Psoas muscle (tissue), 8 donors: Measurements from ENCODE around the gene KIF24. TPM values are rescaled to one million over a fixed set of nuclear protein-coding genes. Genes with fewer than 3 reads are reported as not detected.
"Not testable (repeated sequence)": the region's sequence is repeated elsewhere in the genome, so short reads cannot be mapped to it uniquely, and the experiment has no call there.

Source experiments
- ATAC-seq, 4 donors: fragments of 200-7000 bp; cut with Tn5 transposase; one replicate each; pipeline ENCODE4 v1.9.1; 2020; ENCODE audit warnings: moderate library complexity in 3 of 4, mild to moderate bottlenecking in 2 of 4
- DNase-seq, 2 donors: peaks; one replicate each; pipeline ENCODE4 v3.0.0-alpha.2; 2020
- H3K27ac ChIP-seq: fragments of 200-600 bp; one replicate; pipeline ENCODE4 v1.8.0; 2022
- H3K27me3 ChIP-seq, 3 donors: fragments of 200-600 bp in 1 of 3; one replicate each; pipeline versions ENCODE4 v1.6.1 to v1.8.0; 2013 to 2022; ENCODE audit warnings: low read length in 2 of 3, mild to moderate bottlenecking in 2 of 3, moderate library complexity in 1 of 3; ENCODE audit not compliant: insufficient read depth in 3 of 3
- H3K36me3 ChIP-seq, 2 donors: fragments of 200-600 bp in 1 of 2; one replicate each; pipeline versions ENCODE4 v1.6.1 to v1.8.0; 2013 to 2022; ENCODE audit warnings: low read depth in 1 of 2, mild to moderate bottlenecking in 1 of 2, moderate library complexity in 1 of 2; ENCODE audit not compliant: insufficient read depth in 1 of 2
- H3K4me1 ChIP-seq: fragments of 200-600 bp; one replicate; pipeline ENCODE4 v1.8.0; 2022
- H3K4me3 ChIP-seq: fragments of 200-600 bp; one replicate; pipeline ENCODE4 v1.8.0; 2022; ENCODE audit warnings: mild to moderate bottlenecking
- H3K9me3 ChIP-seq: fragments of 200-600 bp; one replicate; pipeline ENCODE4 v1.8.0; 2022
- CTCF ChIP-seq: fragments of 200-600 bp; IDR thresholded peaks from one replicate; pipeline ENCODE4 v1.8.0; 2022; ENCODE audit warnings: antibody characterized with exemption
- WGBS, 3 donors: extraction: QIAGEN DNeasy Blood & Tissue Kit; methylation state at CpG; one replicate each; pipeline versions ENCODE4 v1.1.6 to v1.1.7; 2013; 5-methylcytosine and 5-hydroxymethylcytosine counted together
- intact Hi-C, 2 donors: fragments of 100-400 bp; cut with DNase I; formaldehyde crosslinking; loops; one replicate each; pipeline versions ENCODE4 v1.11.0 to v1.14.2; 2022
- polyA plus RNA-seq, 3 donors: library from polyadenylated mRNA; stranded (reverse); fragments of 200-250 nt; gene quantifications; one replicate each; pipeline ENCODE4 v1.2.3, GENCODE V29; 2013
- total RNA-seq, 4 donors: library from RNA; stranded (reverse); fragmentation: NEBNext Ultra II Directional in 2 of 4; extraction: Animal tissue kit (Norgen Biotek cat#: 25700) in 2 of 4; gene quantifications; one replicate each; pipeline versions ENCODE4 v1.2.1 to v1.2.4, GENCODE V29; 2021 to 2023
- donor health status: healthy with polysubstance abuse.
- donor health status: DM: no; HTN: no; CAD: no; lungs with moderate emphysema.
- donor health status: Bipolar disorder and iron deficiency.
- donor health status: healthy.
- donor health status: DM: yes; HTN: yes; CAD: no.
- donor health status: DM: no; HTN: no; CAD: no.
- donor health status: DM: no; HTN: no; CAD: no.
- donor health status: DM: yes; HTN: yes; CAD: no.

KIF24 gene
- total and polyA plus RNA-seq, 7 donors: 0.10 to 1.6 (median 0.50) TPM

- intact Hi-C loops: no loop called here
- peaks cover 2 to 37% of the 10 kb centered on the region in 2 donors for H3K36me3 ChIP-seq
- H3K4me1 ChIP-seq: peaks cover 33% of the 10 kb centered on the region
- H3K27ac ChIP-seq: no peak overlapping the region
- WGBS, 3 donors: 64 to 88% (median 67%) methylated on average over 7 of the region's 7 CpGs
- ATAC-seq (no peak), DNase-seq (peak in 1 of 2 donors; percentile 55)
- no peak overlapping the region for H3K4me3 ChIP-seq
- no peaks in the 10 kb centered on the region for H3K9me3 ChIP-seq
- H3K27me3 ChIP-seq: no peaks in the 10 kb centered on the region
- TF ChIP-seq CTCF: no peak
Measured at GRCh38 chr9:34341659-34342295, 12.7 kb upstream of the KIF24 start.

- ATAC-seq (peak in 3 of 4 donors; percentile 21 to 57 (median 27)), DNase-seq (no peak)
- Histone ChIP-seq H3K27ac (no peak overlapping the region), H3K27me3 (no peaks in the 10 kb centered on the region), H3K4me3 (no peak overlapping the region), H3K4me1 (peaks cover 20% of the 10 kb centered on the region), H3K9me3 (no peaks in the 10 kb centered on the region), H3K36me3 (peaks cover 2 to 41% of the 10 kb centered on the region in 2 donors)
- 27 to 36% (median 28%) methylated on average over 2 of the region's 2 CpGs for WGBS, 3 donors
- intact Hi-C loops: loop anchor here in 1 of 2 donors (2.0 kb wide), 1 partner anchor 34 kb away; no protein-coding TSS in a partner anchor
- no peak for TF ChIP-seq CTCF
Measured at GRCh38 chr9:34338665-34339385, 9.8 kb upstream of the KIF24 start.

GRCh38 chr9:34338079-34338478, 9.0 kb upstream of the KIF24 start:
- not testable (repeated sequence) for H3K27me3 ChIP-seq, H3K4me3 ChIP-seq, H3K9me3 ChIP-seq, H3K27ac ChIP-seq, ATAC-seq, DNase-seq
- peaks cover 2 to 41% of the 10 kb centered on the region in 2 donors for H3K36me3 ChIP-seq
- H3K4me1 ChIP-seq: peaks cover 13% of the 10 kb centered on the region
- intact Hi-C loops: loop anchor here in 1 of 2 donors (2.0 kb wide), 1 partner anchor 35 kb away; no protein-coding TSS in a partner anchor

- Histone ChIP-seq H3K4me3 (no peak overlapping the region), H3K27ac (no peak overlapping the region), H3K36me3 (peaks cover 2 to 40% of the 10 kb centered on the region in 2 donors), H3K27me3 (no peaks in the 10 kb centered on the region), H3K9me3 (no peaks in the 10 kb centered on the region), H3K4me1 (peaks cover 12% of the 10 kb centered on the region)
- no peak for TF ChIP-seq CTCF
- DNase-seq (no peak), ATAC-seq (no peak)
- intact Hi-C loops: no loop called here
- WGBS, 3 donors: 66 to 78% (median 75%) methylated on average over 2 of the region's 2 CpGs
Measured at GRCh38 chr9:34337403-34337802, 8.3 kb upstream of the KIF24 start.

- intact Hi-C loops: no loop called here
- no peak for TF ChIP-seq CTCF
- peaks cover 0 to 23% of the 10 kb centered on the region in 2 donors for H3K36me3 ChIP-seq
- no peak for ATAC-seq
- no peaks in the 10 kb centered on the region for H3K27me3 ChIP-seq
- H3K4me1 ChIP-seq: peaks cover 16% of the 10 kb centered on the region
- 65 to 80% (median 76%) methylated on average over 4 of the region's 4 CpGs for WGBS, 3 donors
- H3K27ac ChIP-seq: no peak overlapping the region
- H3K4me3 ChIP-seq: no peak overlapping the region
- no peaks in the 10 kb centered on the region for H3K9me3 ChIP-seq
- no peak for DNase-seq
Measured at GRCh38 chr9:34335376-34335775, 6.3 kb upstream of the KIF24 start.
